Mesenchymal stem cell (in vitro differentiated cells and primary cell): ENCODE measurements around the gene KIF26A.

Source experiments
- DNase-seq: peaks from one replicate; pipeline ENCODE4 v3.0.0-alpha.2; 2013
- H2AFZ ChIP-seq: one replicate; pipeline ENCODE4 v1.6.1; 2013; ENCODE audit warnings: low read depth, mild to moderate bottlenecking, control low read depth, inconsistent platforms, low read length, moderate library complexity
- H2AK5ac ChIP-seq: 2 replicates; pipeline ENCODE4 v1.6.1; 2013; ENCODE audit warnings: low read length, moderate library complexity, mild to moderate bottlenecking, inconsistent platforms; ENCODE audit not compliant: severe bottlenecking
- H2BK120ac ChIP-seq: one replicate; pipeline ENCODE4 v1.6.1; 2013; ENCODE audit warnings: low read depth, mild to moderate bottlenecking, inconsistent platforms, low read length, moderate library complexity
- H2BK12ac ChIP-seq, 2 experiments: one replicate each; pipeline ENCODE4 v1.6.1; 2013; ENCODE audit warnings: inconsistent platforms in 2 of 2, low read length in 2 of 2, mild to moderate bottlenecking in 2 of 2, moderate library complexity in 2 of 2, control low read depth in 1 of 2
- H2BK15ac ChIP-seq: one replicate; pipeline ENCODE4 v1.6.1; 2013; ENCODE audit warnings: mild to moderate bottlenecking, low read depth, inconsistent platforms; ENCODE audit not compliant: poor library complexity, severe bottlenecking
- H2BK5ac ChIP-seq: 2 replicates; pipeline ENCODE4 v1.6.1; 2013; ENCODE audit warnings: low read depth, mild to moderate bottlenecking, low read length, control low read depth, inconsistent platforms; ENCODE audit not compliant: poor library complexity, severe bottlenecking
- H3K14ac ChIP-seq, 2 experiments: one replicate each; pipeline ENCODE4 v1.6.1; 2013; ENCODE audit warnings: inconsistent platforms in 2 of 2, low read length in 2 of 2, control low read depth in 1 of 2, mild to moderate bottlenecking in 1 of 2, moderate library complexity in 1 of 2
- H3K18ac ChIP-seq, 2 experiments: one replicate each; pipeline ENCODE4 v1.6.1; 2013; ENCODE audit warnings: inconsistent platforms in 2 of 2, low read length in 2 of 2, control low read depth in 1 of 2, low read depth in 1 of 2, mild to moderate bottlenecking in 1 of 2
- H3K23ac ChIP-seq, 2 experiments: one replicate each; pipeline ENCODE4 v1.6.1; 2013; ENCODE audit warnings: inconsistent platforms in 2 of 2, low read length in 2 of 2, mild to moderate bottlenecking in 2 of 2, moderate library complexity in 2 of 2, control low read depth in 1 of 2
- H3K27ac ChIP-seq: 2 replicates; pipeline ENCODE4 v1.5.1; 2013; ENCODE audit warnings: mild to moderate bottlenecking, moderate library complexity, low read length, control low read depth, inconsistent platforms; ENCODE audit not compliant: poor library complexity, severe bottlenecking
- H3K27me3 ChIP-seq, 2 experiments: 2 replicates each; pipeline versions ENCODE4 v1.6.1 to v1.7.0; 2013; ENCODE audit warnings: low read length in 2 of 2, mild to moderate bottlenecking in 2 of 2, moderate library complexity in 2 of 2, control low read depth in 1 of 2, inconsistent platforms in 1 of 2; ENCODE audit not compliant: control insufficient read depth in 1 of 2, insufficient read depth in 1 of 2
- H3K36me3 ChIP-seq, 2 experiments: 2 replicates each; pipeline versions ENCODE4 v1.6.1 to v1.7.0; 2013; ENCODE audit warnings: low read length in 2 of 2, control low read depth in 1 of 2, inconsistent platforms in 1 of 2, low read depth in 1 of 2, mild to moderate bottlenecking in 1 of 2; ENCODE audit not compliant: insufficient read depth in 2 of 2, control insufficient read depth in 1 of 2
- H3K4ac ChIP-seq, 2 experiments: one replicate each; pipeline ENCODE4 v1.6.1; 2013; ENCODE audit warnings: inconsistent platforms in 2 of 2, low read length in 2 of 2, mild to moderate bottlenecking in 2 of 2, moderate library complexity in 2 of 2, control low read depth in 1 of 2, low read depth in 1 of 2
- H3K4me1 ChIP-seq: 2 replicates; pipeline ENCODE4 v1.6.1; 2013; ENCODE audit warnings: low read depth, low read length, control low read depth; ENCODE audit not compliant: control insufficient read depth, insufficient read depth
- H3K4me2 ChIP-seq: 2 replicates; pipeline ENCODE4 v1.6.1; 2013; ENCODE audit warnings: low read length, mild to moderate bottlenecking, inconsistent platforms; ENCODE audit not compliant: poor library complexity, severe bottlenecking
- H3K4me3 ChIP-seq, 2 experiments: 2 replicates each; pipeline versions ENCODE4 v1.5.1 to v1.7.0; 2013; ENCODE audit warnings: low read length in 2 of 2, mild to moderate bottlenecking in 2 of 2, control low read depth in 1 of 2, low read depth in 1 of 2; ENCODE audit not compliant: insufficient read depth in 1 of 2
- H3K79me1 ChIP-seq: replicated peaks from 2 replicates; pipeline ENCODE4 v1.6.1; 2013; ENCODE audit warnings: mild to moderate bottlenecking, control low read depth, low read length, inconsistent platforms; ENCODE audit not compliant: poor library complexity, severe bottlenecking
- H3K9ac ChIP-seq: 2 replicates; pipeline ENCODE4 v1.7.0; 2013; ENCODE audit warnings: mild to moderate bottlenecking, low read length, moderate library complexity
- H3K9me3 ChIP-seq: 2 replicates; pipeline ENCODE4 v1.7.0; 2013; ENCODE audit warnings: mild to moderate bottlenecking, low read length; ENCODE audit not compliant: control insufficient read depth
- H4K8ac ChIP-seq: one replicate; pipeline ENCODE4 v1.6.1; 2013; ENCODE audit warnings: inconsistent platforms, mild to moderate bottlenecking, low read length, moderate library complexity
- H4K91ac ChIP-seq: one replicate; pipeline ENCODE4 v1.6.1; 2013; ENCODE audit warnings: mild to moderate bottlenecking, low read length, inconsistent platforms
- WGBS: methylation state at CpG from one replicate; pipeline ENCODE4 v1.1.7; 2013; ENCODE audit warnings: mixed read lengths; 5-methylcytosine and 5-hydroxymethylcytosine counted together

The KIF26A gene

GRCh38 chr14:104192883-104193245, 54.5 kb downstream of the KIF26A start:
- H2AK5ac ChIP-seq = no peak overlapping the region
- H2AFZ ChIP-seq = no peak overlapping the region
- H2BK15ac ChIP-seq = no peak overlapping the region
- peaks cover 0 to 12% of the 10 kb centered on the region in 2 experiments for H3K27me3 ChIP-seq
- H2BK12ac ChIP-seq = no peak overlapping the region
- H3K18ac ChIP-seq = no peak overlapping the region
- H2BK5ac ChIP-seq = no peak overlapping the region
- H4K8ac ChIP-seq = no peak overlapping the region
- H3K4me2 ChIP-seq = no peak overlapping the region
- H3K36me3 ChIP-seq = no peaks in the 10 kb centered on the region
- no peak overlapping the region for H4K91ac ChIP-seq
- no peak overlapping the region for H3K4ac ChIP-seq
- no peak for DNase-seq
- no peak overlapping the region for H2BK120ac ChIP-seq
- H3K4me1 ChIP-seq = peaks cover 2% of the 10 kb centered on the region
- H3K27ac ChIP-seq = no peak overlapping the region
- H3K79me1 ChIP-seq = no peaks in the 10 kb centered on the region
- no peak overlapping the region for H3K4me3 ChIP-seq
- no peak overlapping the region for H3K23ac ChIP-seq
- H3K9me3 ChIP-seq = peaks cover 4% of the 10 kb centered on the region
- H3K9ac ChIP-seq = no peak overlapping the region
- WGBS = 92% methylated on average over 10 of the region's 10 CpGs
- no peak overlapping the region for H3K14ac ChIP-seq

DNA sequence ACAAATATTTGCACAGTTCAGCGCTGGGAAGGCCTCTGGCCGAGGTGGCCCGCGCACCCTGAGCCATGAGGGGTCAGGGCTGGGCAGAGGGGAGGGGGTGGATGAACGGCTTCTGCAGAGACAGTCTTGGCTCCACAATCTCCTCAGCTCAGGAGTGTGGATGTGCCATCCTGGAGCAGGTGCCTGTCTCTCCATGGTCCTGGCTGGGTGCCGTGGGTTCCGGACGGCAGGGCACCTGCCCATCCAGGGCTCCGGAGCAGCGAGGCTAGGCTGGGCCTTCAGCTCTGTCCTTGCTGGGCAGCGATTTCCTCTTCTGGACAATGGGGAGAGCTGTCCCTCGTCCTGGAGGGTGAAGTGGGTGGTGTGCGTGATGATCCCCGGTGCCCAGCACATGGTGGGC, 55.6 kb downstream of the KIF26A start:
- Histone ChIP-seq H2AK5ac (no peak overlapping the region), H4K8ac (no peak overlapping the region), H3K27me3 (peaks cover 0 to 5% of the 10 kb centered on the region in 2 experiments), H4K91ac (no peak overlapping the region), H3K36me3 (no peaks in the 10 kb centered on the region), H2BK15ac (no peak overlapping the region), H2AFZ (no peak overlapping the region), H3K79me1 (no peaks in the 10 kb centered on the region), H3K27ac (no peak overlapping the region), H3K4ac (no peak overlapping the region), H3K4me3 (no peak overlapping the region), H3K9ac (no peak overlapping the region), H3K14ac (no peak overlapping the region), H3K9me3 (peaks cover 4% of the 10 kb centered on the region), H3K4me2 (no peak overlapping the region), H3K18ac (no peak overlapping the region), H2BK5ac (no peak overlapping the region), H3K4me1 (peaks cover 2% of the 10 kb centered on the region), H2BK120ac (no peak overlapping the region), H3K23ac (no peak overlapping the region), H2BK12ac (no peak overlapping the region)
- 78% methylated on average over 13 of the region's 14 CpGs for WGBS
- DNase-seq = no peak

GRCh38 chr14:104194716-104195115, 56.3 kb downstream of the KIF26A start:
- Histone ChIP-seq H2BK15ac (no peak overlapping the region), H3K4ac (no peak overlapping the region), H2AK5ac (no peak overlapping the region), H3K4me2 (no peak overlapping the region), H2BK12ac (no peak overlapping the region), H3K4me1 (peaks cover 2% of the 10 kb centered on the region), H3K36me3 (no peaks in the 10 kb centered on the region), H3K27ac (no peak overlapping the region), H3K18ac (no peak overlapping the region), H3K14ac (no peak overlapping the region), H3K9ac (no peak overlapping the region), H2BK120ac (no peak overlapping the region), H3K23ac (no peak overlapping the region), H2AFZ (no peak overlapping the region), H4K91ac (no peak overlapping the region), H3K4me3 (no peak overlapping the region), H3K79me1 (no peaks in the 10 kb centered on the region), H3K27me3 (peaks cover 0 to 5% of the 10 kb centered on the region in 2 experiments), H4K8ac (no peak overlapping the region), H2BK5ac (no peak overlapping the region), H3K9me3 (peaks cover 4% of the 10 kb centered on the region)
- DNase-seq = no peak
- 88% methylated on average over 11 of the region's 11 CpGs for WGBS

DNA sequence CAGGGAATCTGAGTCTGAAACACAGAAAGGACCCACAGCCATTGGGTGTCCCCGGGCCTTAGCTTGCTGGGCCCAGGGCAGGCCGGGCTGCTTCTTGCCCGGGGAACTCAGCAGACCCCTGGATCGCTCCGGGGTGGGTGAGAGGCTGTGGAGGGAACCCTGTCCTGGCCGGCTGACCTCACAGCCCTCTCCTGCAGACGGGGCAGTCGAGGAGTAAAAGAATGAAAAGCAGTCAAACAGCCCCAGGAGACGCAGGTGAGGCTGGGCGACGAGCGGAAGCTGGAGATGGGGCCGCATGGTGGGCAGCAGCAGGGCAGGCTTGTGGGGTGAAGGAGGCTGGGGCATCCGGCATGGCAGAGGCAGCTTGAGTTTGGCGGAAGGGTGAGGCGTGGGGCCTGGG, 57.0 kb downstream of the KIF26A start:
- Histone ChIP-seq H2BK15ac (no peak overlapping the region), H2BK12ac (no peak overlapping the region), H3K9ac (no peak overlapping the region), H4K8ac (no peak overlapping the region), H3K4me1 (peaks cover 2% of the 10 kb centered on the region), H3K27me3 (peaks cover 0 to 5% of the 10 kb centered on the region in 2 experiments), H3K36me3 (no peaks in the 10 kb centered on the region), H3K23ac (no peak overlapping the region), H3K4ac (no peak overlapping the region), H3K4me3 (no peak overlapping the region), H4K91ac (no peak overlapping the region), H2AFZ (no peak overlapping the region), H2BK120ac (no peak overlapping the region), H3K9me3 (peaks cover 4% of the 10 kb centered on the region), H3K79me1 (no peaks in the 10 kb centered on the region), H3K4me2 (no peak overlapping the region), H3K14ac (no peak overlapping the region), H3K27ac (no peak overlapping the region), H2BK5ac (no peak overlapping the region), H3K18ac (no peak overlapping the region), H2AK5ac (no peak overlapping the region)
- DNase-seq = no peak
- WGBS = 90% methylated on average over 16 of the region's 16 CpGs
